ENCODE measurements around the gene CD248.

- TF ChIP-seq CTCF (IDR thresholded peaks at IDR 0.05): no peak
- no peak for TF ChIP-seq POLR2A (IDR thresholded peaks at IDR 0.05)
Observed at GRCh38 chr11:66266378-66267038, 50.3 kb downstream of the CD248 start.

All from heart left ventricle (tissue), 13 donors.